Thoracic aorta (tissue), 2 donors: ENCODE results near the gene MYO9A. TPM values are rescaled to one million over a fixed set of nuclear protein-coding genes. Genes with fewer than 3 reads are reported as not detected.
"Not testable (repeated sequence)": the region's sequence is repeated elsewhere in the genome, so short reads cannot be mapped to it uniquely, and the experiment has no call there.

Source experiments
- ATAC-seq: fragments of 150-250 bp; one replicate; pipeline ENCODE4 v1.8.0; 2017; ENCODE audit warnings: low read depth; ENCODE audit not compliant: insufficient number of reproducible peaks, low FRiP score
- DNase-seq: peaks from one replicate; pipeline ENCODE4 v3.0.0-alpha.2; 2020; ENCODE audit warnings: low spot score
- H3K27ac ChIP-seq, 2 donors: fragments of 200-600 bp; sonication (generic); 1 replicate in 1 of 2; 2 replicates in 1 of 2; pipeline ENCODE4 v1.5.1; 2016; ENCODE audit warnings: mild to moderate bottlenecking in 2 of 2, moderate library complexity in 2 of 2
- H3K27me3 ChIP-seq: fragments of 200-600 bp; sonication (generic); replicated peaks from 2 replicates; pipeline ENCODE4 v1.6.0; 2016; ENCODE audit warnings: mild to moderate bottlenecking; ENCODE audit not compliant: insufficient read depth
- H3K36me3 ChIP-seq: fragments of 200-600 bp; sonication (generic); one replicate; pipeline ENCODE4 v1.5.1; 2016
- H3K4me1 ChIP-seq, 2 donors: fragments of 200-600 bp; sonication (generic); 1 replicate in 1 of 2; 2 replicates in 1 of 2; pipeline versions ENCODE4 v1.5.1 to v1.6.0; 2016; ENCODE audit warnings: low read depth in 2 of 2, mild to moderate bottlenecking in 1 of 2; ENCODE audit not compliant: control insufficient read depth in 1 of 2
- H3K4me3 ChIP-seq: fragments of 200-600 bp; sonication (generic); 2 replicates; pipeline ENCODE4 v1.5.1; 2016; ENCODE audit warnings: mild to moderate bottlenecking
- H3K9me3 ChIP-seq: fragments of 200-600 bp; sonication (generic); 2 replicates; pipeline ENCODE4 v1.5.1; 2016
- CTCF ChIP-seq: fragments of 200-600 bp; sonication (generic); IDR thresholded peaks from one replicate; pipeline ENCODE4 v1.5.1; 2019; ENCODE audit warnings: antibody characterized with exemption
- total RNA-seq, 2 donors: library from RNA; depleted of rRNA; stranded (reverse); fragments of >200 nt; gene quantifications; one replicate each; pipeline versions ENCODE4 v1.1.0 to v1.2.3, GENCODE V29; 2016

Gene MYO9A
- total RNA-seq, 2 donors from 2014 or later: 48.2 to 57.4 TPM

- ATAC-seq: no peak
- TF ChIP-seq CTCF: no peak
- H3K27me3 ChIP-seq: no peaks in the 10 kb centered on the region
- no peak overlapping the region for H3K4me3 ChIP-seq
- DNase-seq: no peak
- no peak overlapping the region for H3K27ac ChIP-seq
- no peaks in the 10 kb centered on the region for H3K36me3 ChIP-seq
- peaks cover 0 to 9% of the 10 kb centered on the region in 2 donors for H3K4me1 ChIP-seq
- H3K9me3 ChIP-seq: no peaks in the 10 kb centered on the region
These were observed 43.5 kb downstream of the MYO9A start for GRCh38 chr15:72074335-72075060.

GRCh38 chr15:72071448-72071825 is 46.5 kb downstream of the MYO9A start:
- H3K36me3 ChIP-seq, H3K9me3 ChIP-seq, H3K4me3 ChIP-seq, ATAC-seq, H3K27ac ChIP-seq, DNase-seq, H3K27me3 ChIP-seq, H3K4me1 ChIP-seq: not testable (repeated sequence)

GRCh38 chr15:72070817-72071447 is 47.0 kb downstream of the MYO9A start:
- DNase-seq: no peak
- Histone ChIP-seq H3K4me1 (peaks cover 0 to 4% of the 10 kb centered on the region in 2 donors), H3K9me3 (no peaks in the 10 kb centered on the region), H3K27me3 (no peaks in the 10 kb centered on the region), H3K4me3 (no peak overlapping the region), H3K36me3 (no peaks in the 10 kb centered on the region), H3K27ac (no peak overlapping the region)
- no peak for TF ChIP-seq CTCF
- ATAC-seq: no peak

DNA sequence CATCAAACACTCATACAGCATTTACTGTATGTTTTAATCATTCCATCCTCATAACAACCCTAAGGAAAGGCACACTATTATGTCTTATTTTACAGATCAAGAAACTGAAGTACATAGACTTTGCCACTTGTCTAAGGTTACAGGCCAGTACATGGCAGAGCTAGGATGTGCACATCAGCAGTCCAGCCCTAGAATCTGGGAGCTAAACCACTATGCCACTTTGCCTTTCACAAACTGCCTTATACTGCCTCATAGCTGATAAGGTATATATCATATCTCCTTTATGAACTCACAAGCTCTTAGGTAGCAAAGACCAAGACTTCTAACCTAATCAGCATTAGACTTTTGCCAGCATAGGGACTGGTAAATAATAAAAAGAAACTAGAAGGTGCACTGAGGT is 49.1 kb downstream of the MYO9A start:
- Histone ChIP-seq H3K9me3 (no peaks in the 10 kb centered on the region), H3K4me3 (no peak overlapping the region), H3K27ac (no peak overlapping the region), H3K36me3 (no peaks in the 10 kb centered on the region), H3K4me1 (no peaks in the 10 kb centered on the region), H3K27me3 (no peaks in the 10 kb centered on the region)
- TF ChIP-seq CTCF: no peak
- no peak for ATAC-seq
- DNase-seq: no peak

DNA sequence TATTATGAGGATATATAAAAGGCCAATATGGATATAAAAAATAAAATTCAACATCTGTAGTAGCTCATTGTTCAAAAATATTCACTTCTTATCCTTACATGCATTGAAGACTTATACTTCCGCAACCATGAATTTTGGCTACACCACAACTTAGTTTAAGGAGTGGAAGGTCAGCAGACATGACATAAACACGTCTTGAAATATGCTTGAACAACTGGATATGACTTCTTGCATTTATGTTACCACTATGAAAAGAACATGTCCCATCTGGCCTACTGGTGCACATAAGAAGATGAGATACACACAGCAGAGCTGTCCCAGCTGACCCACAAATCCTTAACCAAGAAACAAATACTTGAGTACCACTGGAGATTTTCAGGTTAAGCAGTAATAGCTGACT is 52.1 kb downstream of the MYO9A start:
- Histone ChIP-seq H3K4me3 (no peak overlapping the region), H3K9me3 (no peaks in the 10 kb centered on the region), H3K27me3 (no peaks in the 10 kb centered on the region), H3K4me1 (no peaks in the 10 kb centered on the region), H3K27ac (no peak overlapping the region), H3K36me3 (no peaks in the 10 kb centered on the region)
- TF ChIP-seq CTCF: no peak
- ATAC-seq (no peak), DNase-seq (no peak)
